Mammary epithelial cell (primary cell): Measurements from ENCODE around the gene FXN.

Experiments used
- EZH2 ChIP-seq: IDR thresholded peaks from 2 replicates; pipeline ENCODE4 v1.6.1; 2012; ENCODE audit warnings: low read length, inconsistent platforms, borderline replicate concordance
- TF ChIP-seq, protein P1 (sequence below), 2 donors: IDR thresholded peaks in 1 of 2; conservative IDR thresholded peaks in 1 of 2; 2 replicates each; pipeline ENCODE4 v1.5.1; 2011 to 2012; ENCODE audit warnings: inconsistent platforms in 2 of 2, low read length in 2 of 2, mild to moderate bottlenecking in 2 of 2, control low read depth in 1 of 2, low read depth in 1 of 2; ENCODE audit not compliant: insufficient read depth in 1 of 2; ENCODE audit errors: extremely low read depth in 1 of 2

DNA sequence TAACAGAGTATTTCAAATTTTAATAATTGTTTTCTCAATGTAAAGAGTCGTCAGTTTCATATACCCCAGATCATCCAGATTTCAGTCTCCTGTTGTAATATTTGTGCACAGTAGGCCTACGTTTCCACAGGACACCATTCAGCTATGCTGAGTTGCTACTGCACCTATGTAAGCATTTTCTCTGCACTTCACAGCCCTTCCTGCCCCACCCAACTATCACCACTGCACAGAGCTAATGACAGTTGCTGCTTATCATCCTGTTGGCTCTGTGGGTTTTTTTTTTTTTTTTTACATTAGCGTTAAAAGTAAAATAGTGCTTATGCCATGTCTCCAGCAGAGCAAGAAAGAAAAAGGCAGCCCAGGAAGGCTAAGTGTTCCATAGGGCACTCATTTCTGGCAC, 15.7 kb upstream of the FXN start:
- TF ChIP-seq, protein P1, sequence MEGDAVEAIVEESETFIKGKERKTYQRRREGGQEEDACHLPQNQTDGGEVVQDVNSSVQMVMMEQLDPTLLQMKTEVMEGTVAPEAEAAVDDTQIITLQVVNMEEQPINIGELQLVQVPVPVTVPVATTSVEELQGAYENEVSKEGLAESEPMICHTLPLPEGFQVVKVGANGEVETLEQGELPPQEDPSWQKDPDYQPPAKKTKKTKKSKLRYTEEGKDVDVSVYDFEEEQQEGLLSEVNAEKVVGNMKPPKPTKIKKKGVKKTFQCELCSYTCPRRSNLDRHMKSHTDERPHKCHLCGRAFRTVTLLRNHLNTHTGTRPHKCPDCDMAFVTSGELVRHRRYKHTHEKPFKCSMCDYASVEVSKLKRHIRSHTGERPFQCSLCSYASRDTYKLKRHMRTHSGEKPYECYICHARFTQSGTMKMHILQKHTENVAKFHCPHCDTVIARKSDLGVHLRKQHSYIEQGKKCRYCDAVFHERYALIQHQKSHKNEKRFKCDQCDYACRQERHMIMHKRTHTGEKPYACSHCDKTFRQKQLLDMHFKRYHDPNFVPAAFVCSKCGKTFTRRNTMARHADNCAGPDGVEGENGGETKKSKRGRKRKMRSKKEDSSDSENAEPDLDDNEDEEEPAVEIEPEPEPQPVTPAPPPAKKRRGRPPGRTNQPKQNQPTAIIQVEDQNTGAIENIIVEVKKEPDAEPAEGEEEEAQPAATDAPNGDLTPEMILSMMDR (conservative IDR thresholded peaks at IDR 0.05 in 1 of 2, IDR thresholded peaks at IDR 0.05 in 1 of 2; ENCODE audit: extremely low read depth in 1 of 2, insufficient read depth in 1 of 2, low read depth in 1 of 2, low read length in 2 of 2) = no peak
- TF ChIP-seq EZH2 = no peak
